Stimulated activated CD8-positive, alpha-beta memory T cell treated with anti-CD3 and anti-CD28 coated beads, Interleukin-12 subunit alpha, Interleukin-12 subunit beta, amount 100 ng/mL, for 24 hours (primary cell): ENCODE results near the gene CFHR5.
"Not testable (repeated sequence)": the region's sequence is repeated elsewhere in the genome, so short reads cannot be mapped to it uniquely, and the experiment has no call there.

Experiments used
- DNase-seq: peaks from one replicate; pipeline ENCODE4 v3.0.0-alpha.2; 2020; ENCODE audit errors: extremely low read depth

CFHR5 gene

GRCh38 chr1:196977278-196977677 is at the start of gene CFHR5:
TSS of gene CFHR5 (plus strand) at chr1:196977556. CDS start at chr1:196977665, 109 bp downstream.
- DNase-seq: no peak

GRCh38 chr1:196932853-196933252 is 44.5 kb upstream of the CFHR5 start:
- not testable (repeated sequence) for DNase-seq

GRCh38 chr1:196933531-196934189 is 43.7 kb upstream of the CFHR5 start:
- no peak for DNase-seq

GRCh38 chr1:196941474-196941873 is 35.9 kb upstream of the CFHR5 start:
- DNase-seq: not testable (repeated sequence)

GRCh38 chr1:196943568-196943967 is 33.8 kb upstream of the CFHR5 start, which contains the start of gene CFHR2:
TSS of gene CFHR2 (plus strand) at chr1:196943738. CDS start at chr1:196943881, 143 bp downstream.
- DNase-seq: not testable (repeated sequence)

- no peak for DNase-seq
These were observed 25.5 kb upstream of the CFHR5 start for GRCh38 chr1:196951711-196952394.

GRCh38 chr1:196954778-196955177 is 22.6 kb upstream of the CFHR5 start:
- no peak for DNase-seq

- DNase-seq: no peak
These were observed 21.4 kb upstream of the CFHR5 start for GRCh38 chr1:196955926-196956325.

GRCh38 chr1:196960854-196961253 is 16.5 kb upstream of the CFHR5 start:
- DNase-seq: no peak

- DNase-seq: no peak
These were observed 7.2 kb upstream of the CFHR5 start for GRCh38 chr1:196970182-196970581.

GRCh38 chr1:196976278-196976677 is 1.1 kb upstream of the CFHR5 start:
- DNase-seq: no peak

- no peak for DNase-seq
These were observed 3.5 kb downstream of the CFHR5 start for GRCh38 chr1:196980859-196981258.

GRCh38 chr1:196982247-196982646 is 4.9 kb downstream of the CFHR5 start:
- not testable (repeated sequence) for DNase-seq

GRCh38 chr1:196991919-196992651 is 14.7 kb downstream of the CFHR5 start:
- DNase-seq: not testable (repeated sequence)

- no peak for DNase-seq
These were observed 16.6 kb downstream of the CFHR5 start for GRCh38 chr1:196993916-196994315.

GRCh38 chr1:196997423-196997822 is 20.1 kb downstream of the CFHR5 start:
- DNase-seq: no peak

GRCh38 chr1:197001828-197002227 is 24.5 kb downstream of the CFHR5 start:
- DNase-seq: no peak

GRCh38 chr1:197003132-197003531 is 25.8 kb downstream of the CFHR5 start:
- no peak for DNase-seq

GRCh38 chr1:197008861-197009260 is 31.5 kb downstream of the CFHR5 start:
- DNase-seq: no peak

- no peak for DNase-seq
These were observed 34.3 kb downstream of the CFHR5 start for GRCh38 chr1:197011614-197012013.

GRCh38 chr1:197013234-197013633 is 35.9 kb downstream of the CFHR5 start:
- DNase-seq: no peak

GRCh38 chr1:197016751-197017150 is 39.4 kb downstream of the CFHR5 start:
- DNase-seq: no peak
